Measurements from ENCODE around the gene SMIM45.

The SMIM45 gene

GRCh38 chr22:41971431-41971830 lies 19.5 kb downstream of the SMIM45 start:
- no peak for DNase-seq

DNA sequence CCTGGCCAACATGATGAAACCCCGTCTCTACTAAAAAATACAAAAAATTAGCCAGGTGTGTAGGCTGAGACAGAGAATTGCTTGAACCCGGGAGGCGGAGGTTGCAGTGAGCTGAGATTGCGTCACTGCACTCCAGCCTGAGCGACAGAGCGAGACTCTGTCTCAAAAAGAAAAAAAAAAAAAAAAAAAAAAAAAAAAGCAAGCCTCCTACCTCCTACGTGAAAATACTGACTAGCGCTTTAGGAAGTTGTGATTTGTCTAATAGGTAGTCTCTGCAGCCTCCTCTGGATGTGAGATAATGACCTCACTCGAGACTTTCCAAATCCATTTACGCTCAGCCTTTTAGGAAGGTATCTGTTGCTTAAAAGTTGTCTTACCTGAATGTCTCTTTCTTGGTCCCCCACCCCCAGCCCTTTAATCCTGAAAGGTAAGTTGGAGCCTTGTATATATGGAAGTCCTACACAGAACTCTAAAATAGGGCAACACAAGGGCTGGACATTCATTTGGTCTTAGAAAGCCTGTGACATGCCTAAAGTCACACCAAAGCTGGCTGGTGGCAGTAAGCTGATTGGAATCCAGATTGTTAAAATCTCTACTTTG lies 22.8 kb downstream of the SMIM45 start:
- DNase-seq: no peak

DNA sequence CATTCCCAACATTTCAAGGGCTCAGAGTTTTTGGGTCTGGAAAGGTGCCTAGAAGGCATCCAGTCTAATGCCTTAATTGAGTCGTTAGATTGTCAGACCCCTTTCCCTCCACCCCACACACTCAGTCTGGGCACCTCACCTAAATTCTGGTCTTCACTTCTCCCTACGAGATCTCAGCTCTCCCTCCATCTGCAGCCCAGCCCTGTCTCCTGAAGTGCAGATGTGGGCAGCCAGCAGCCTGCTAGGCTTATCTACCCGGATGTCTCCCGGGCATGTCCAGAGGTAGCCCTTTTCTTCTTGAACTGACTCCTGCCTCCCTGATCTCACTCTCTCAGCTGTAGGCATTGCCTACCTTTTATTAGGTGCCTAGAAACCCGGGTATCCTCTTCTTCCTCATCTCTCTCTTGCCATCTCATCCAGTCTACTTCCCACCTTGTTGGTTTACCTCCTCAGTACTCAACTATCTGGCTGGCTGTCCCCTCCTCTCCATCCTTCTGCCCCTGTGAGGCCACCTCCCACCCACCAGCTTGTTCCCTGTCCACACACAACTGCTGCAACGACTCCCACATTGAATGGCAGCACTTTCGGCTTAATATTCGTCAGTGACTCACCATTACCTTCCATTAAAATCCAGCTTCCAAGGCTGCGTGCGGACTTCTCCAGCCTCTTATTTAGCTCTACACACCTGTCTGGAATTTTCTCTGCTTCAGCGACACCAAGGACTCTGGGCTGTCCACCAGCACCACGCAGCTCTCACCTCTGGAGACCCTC lies 23.5 kb downstream of the SMIM45 start:
- no peak for DNase-seq

DNA sequence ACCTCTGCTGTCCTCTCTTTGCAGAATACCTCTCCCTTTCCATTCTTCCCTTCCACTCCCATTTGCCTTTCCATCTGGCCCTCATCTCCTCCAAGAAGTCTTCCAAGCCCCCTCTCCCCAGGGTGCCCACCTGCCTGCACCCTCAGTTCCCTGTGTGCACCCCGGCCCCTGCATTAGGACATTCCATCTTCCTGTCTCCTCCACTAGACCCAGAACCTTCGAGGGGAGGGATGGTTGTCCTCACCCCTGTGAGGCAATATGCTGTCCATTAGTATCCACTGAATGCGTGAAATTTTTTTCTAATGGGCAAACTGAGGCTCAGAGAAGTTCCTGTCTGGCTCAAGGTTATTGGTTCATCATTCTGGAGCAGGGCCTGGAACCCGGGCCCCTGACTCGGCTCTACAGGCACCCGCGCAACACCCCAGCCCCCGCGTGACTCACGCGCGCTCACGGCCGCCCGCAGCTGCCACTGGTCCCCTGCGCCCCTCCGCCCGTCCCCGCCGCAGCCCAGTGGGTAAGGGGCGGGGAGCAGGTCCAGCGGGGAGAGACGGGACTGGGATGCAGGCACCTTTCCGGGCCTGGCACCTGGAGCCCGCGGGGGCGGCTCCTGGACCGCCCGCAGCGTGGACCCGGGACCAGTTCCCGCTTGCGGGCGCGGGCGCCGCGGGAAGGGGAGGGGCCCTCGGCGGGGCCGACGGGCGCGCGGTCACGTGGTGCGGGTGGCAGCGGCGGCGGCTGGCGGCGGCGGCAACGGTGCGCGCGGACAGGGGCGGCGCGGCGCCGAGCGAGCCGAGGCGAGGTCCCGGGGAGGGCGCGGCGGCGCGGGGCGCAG lies 24.3 kb downstream of the SMIM45 start:
- DNase-seq: no peak

- DNase-seq: no peak
Observed at GRCh38 chr22:41976961-41977566, 25.1 kb downstream of the SMIM45 start.

DNA sequence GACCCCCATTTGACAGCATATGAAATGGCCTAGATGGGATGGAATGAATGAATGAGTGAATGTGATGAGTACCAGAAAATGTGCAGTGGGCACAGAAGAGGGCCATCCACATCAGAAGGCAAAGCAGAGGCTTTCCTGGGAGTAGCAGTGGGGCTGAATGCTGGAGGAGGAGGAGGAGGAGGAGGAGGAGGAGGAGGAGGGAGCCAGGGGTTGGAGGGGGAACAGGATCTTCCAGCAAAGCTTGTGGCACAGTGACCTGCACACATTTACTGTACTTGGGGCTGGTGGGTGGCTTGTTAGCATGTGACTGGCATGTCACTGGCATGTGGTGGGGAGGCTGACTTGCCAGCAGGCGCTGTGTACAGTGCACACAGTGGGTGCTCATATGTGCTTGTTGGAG lies 26.8 kb downstream of the SMIM45 start:
- no peak for DNase-seq

- no peak for DNase-seq
Observed at GRCh38 chr22:41979423-41980250, 27.7 kb downstream of the SMIM45 start.

DNA sequence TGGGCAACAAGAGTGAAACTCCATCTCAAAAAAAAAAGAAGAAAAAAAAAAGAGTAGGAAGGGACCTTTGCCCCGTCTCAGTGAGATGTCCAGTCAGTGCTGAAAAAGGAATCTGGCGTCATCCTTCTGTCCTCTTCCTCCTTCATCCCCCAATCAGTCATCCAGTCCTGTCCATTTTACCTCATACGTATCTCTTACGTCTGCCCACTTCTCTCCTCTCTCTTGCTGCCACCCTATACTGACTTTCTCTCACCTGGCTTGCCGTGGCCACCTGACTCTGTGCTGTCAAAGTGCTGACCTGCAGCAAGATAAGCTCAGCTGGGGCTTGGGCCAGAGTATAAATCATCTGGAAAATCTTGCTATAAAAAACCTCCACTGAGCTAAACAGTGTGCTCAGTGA lies 30.9 kb downstream of the SMIM45 start:
- DNase-seq: no peak

GRCh38 chr22:41983513-41984405 lies 31.8 kb downstream of the SMIM45 start:
- no peak for DNase-seq

GRCh38 chr22:41987276-41987675 lies 35.3 kb downstream of the SMIM45 start:
- no peak for DNase-seq

DNA sequence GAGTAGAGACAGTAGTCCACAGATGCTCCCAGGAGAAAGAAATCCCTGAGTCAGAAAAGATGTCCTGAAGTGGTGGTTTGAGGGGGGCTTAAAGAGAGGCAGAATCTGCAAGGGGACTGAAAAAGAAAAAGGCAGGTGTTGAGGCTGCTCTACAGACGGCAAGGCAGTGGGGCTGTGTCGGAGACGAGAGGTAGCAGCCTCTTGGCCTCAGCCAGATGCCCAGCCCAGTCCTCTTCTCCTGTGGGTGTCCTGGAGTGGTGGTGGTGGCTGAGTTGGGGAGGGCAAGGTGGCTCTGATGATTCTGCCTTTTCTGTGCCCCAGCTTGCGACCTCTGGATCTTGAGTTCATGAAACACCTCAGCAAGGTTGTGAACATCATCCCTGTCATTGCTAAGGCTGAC lies 37.3 kb downstream of the SMIM45 start:
- no peak for DNase-seq

- DNase-seq: no peak
Observed at GRCh38 chr22:41991111-41991510, 39.2 kb downstream of the SMIM45 start.

DNA sequence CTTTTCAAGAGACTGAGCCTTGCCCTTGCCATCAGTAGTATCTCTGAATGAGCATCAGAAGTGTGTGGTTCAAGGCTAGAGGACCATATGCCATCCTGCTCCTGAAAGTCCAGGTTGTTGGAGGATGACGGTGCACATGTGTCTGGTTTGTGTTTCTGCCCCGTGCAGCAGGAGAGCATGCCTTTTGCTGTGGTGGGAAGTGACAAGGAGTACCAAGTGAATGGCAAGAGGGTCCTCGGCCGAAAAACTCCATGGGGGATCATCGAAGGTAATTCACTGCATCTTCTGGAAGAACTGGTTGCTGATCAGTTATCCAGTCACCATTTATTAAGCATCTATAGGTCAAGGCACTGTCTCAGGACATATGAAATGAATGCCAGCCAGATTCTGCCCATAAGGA lies 40.5 kb downstream of the SMIM45 start:
- no peak for DNase-seq

- DNase-seq: no peak
Observed at GRCh38 chr22:41995211-41995610, 43.3 kb downstream of the SMIM45 start.

DNA sequence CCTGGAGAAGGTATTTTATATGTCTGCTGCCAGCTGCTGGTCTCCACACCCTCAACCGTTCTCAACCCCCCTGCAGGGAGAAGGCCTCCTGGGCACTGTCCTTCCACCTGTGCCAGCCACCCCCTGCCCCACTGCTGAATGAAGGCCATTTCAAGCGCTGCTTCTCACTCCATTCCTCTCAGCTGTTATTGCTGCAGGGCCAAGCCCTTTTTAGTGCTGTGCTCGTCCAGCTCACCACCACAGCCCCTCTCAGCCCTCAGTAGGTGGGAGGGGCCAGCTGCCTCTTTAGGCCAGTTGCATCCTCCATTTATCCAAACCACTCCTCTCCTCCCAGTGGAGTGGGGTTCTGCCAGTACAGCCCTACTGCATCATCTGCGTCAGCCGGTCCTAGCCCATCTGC lies 44.9 kb downstream of the SMIM45 start:
- no peak for DNase-seq

- DNase-seq: no peak
Observed at GRCh38 chr22:41998361-41999261, 46.7 kb downstream of the SMIM45 start, which contains the start of gene WBP2NL. TSS of gene WBP2NL (plus strand) at chr22:41998788. CDS start at chr22:41998819, 31 bp downstream.

GRCh38 chr22:42000466-42000865 lies 48.5 kb downstream of the SMIM45 start:
- no peak for DNase-seq

DNA sequence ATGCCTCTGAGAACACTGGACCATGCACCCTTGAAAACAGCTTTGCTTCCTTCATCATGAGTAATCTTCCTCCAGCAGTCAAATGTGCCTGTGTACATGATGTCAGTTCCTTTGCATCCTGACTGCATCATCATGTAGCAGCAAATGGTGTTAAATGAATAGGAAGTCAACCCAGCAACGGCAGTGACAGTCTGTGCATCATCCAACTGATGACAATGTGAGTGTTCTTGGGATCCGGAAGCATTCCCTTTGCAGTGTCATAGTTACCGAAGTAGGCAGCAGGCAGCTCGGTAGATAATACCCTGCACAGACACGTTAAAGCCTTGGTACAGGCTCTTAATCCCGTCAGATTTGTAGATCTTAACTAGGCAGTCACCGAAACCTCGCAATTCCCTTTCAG lies 49.2 kb downstream of the SMIM45 start:
- no peak for DNase-seq

- DNase-seq: no peak
Observed at GRCh38 chr22:42001706-42002105, 49.8 kb downstream of the SMIM45 start.

GRCh38 chr22:42007922-42008321 lies 56.0 kb downstream of the SMIM45 start:
- no peak for DNase-seq

Data from Kasumi-1 (cell line).